GM20000 (cell line): Measurements from ENCODE around the gene ARL14EP.

Experiments used
- DNase-seq: peaks from one replicate; pipeline ENCODE4 v3.0.0; 2012; ENCODE audit warnings: low spot score
- CTCF ChIP-seq: IDR thresholded peaks from 2 replicates; pipeline ENCODE4 v1.5.1; 2012; ENCODE audit warnings: mild to moderate bottlenecking, control low read depth; ENCODE audit errors: extremely low read depth, missing control alignments

Gene ARL14EP

DNA sequence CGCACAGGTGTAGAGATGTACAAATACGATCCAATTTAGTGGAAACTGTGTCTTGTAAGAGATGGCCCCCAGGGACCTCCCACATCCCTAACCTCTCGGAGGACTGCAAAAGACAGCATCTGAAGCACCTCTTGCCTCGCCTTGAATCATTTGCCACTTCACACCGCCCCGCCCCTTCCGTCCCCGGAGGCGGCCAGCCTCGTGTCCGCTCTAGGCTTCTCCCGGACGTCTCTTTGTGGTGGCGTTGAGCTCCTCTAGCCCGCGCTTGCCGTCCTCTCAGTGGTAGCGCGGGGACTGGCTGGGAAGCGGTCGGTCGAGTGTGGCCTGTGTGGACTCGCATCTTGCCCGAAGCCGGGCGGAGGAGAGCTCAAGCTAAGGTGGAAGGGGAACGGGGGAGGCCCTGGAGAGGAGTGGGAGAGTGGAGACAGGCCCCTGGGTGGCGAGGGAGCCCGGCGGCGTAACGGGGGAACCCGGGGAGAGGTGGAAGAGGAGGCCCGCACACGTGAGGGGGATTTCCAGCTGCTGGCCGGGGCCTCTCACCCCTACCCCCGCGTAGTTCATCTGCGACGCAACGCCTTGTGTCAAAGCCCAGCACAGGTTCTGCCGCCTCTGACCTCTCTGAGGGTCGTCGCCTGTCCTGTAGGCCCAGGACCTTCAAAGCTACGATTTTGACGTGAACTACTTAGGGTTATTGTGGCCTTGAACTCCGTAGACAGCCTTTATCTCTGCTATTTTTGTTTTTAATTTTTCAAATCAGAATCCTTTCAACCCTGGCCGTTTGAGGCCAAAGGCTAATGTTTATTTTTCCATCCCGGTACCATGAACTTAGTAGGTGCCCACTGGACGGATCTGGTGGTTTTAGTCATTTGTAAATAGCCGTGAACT is at the start of gene ARL14EP:
Gene ARL14EP, plus strand, starts transcription at position 279 of the 885 bp plus-strand sequence. CDS start 7,845 bp downstream, outside the sequence.
- DNase-seq, result peak; percentile 85
- TF ChIP-seq CTCF, result no peak

- no peak for DNase-seq
- TF ChIP-seq CTCF, result no peak
Observed at GRCh38 chr11:30277176-30277575, 45.7 kb upstream of the ARL14EP start.

DNA sequence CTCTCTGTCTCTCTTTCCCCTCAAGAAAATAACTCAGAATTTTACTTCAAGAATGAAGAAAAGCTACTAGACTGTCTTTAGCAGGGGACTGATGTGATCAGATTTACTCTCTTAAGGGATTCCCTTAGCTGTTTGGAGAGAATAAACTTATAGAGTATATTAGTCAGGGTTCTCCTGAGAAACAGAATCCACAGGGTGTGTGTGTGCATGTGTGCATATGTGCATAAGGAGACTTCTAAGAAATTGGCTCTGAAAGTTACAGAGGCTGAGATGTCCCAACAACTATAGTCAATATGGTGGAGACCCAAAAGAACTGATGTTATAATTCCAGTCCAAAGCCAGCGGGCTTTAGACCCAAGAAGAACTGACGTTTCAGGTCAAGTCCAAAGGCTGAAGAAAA is 43.1 kb upstream of the ARL14EP start:
- DNase-seq, result no peak
- no peak for TF ChIP-seq CTCF

- no peak for TF ChIP-seq CTCF
- no peak for DNase-seq
Observed at GRCh38 chr11:30281476-30282288, 41.2 kb upstream of the ARL14EP start.

- no peak for TF ChIP-seq CTCF
- no peak for DNase-seq
Observed at GRCh38 chr11:30282289-30282631, 40.6 kb upstream of the ARL14EP start.

DNA sequence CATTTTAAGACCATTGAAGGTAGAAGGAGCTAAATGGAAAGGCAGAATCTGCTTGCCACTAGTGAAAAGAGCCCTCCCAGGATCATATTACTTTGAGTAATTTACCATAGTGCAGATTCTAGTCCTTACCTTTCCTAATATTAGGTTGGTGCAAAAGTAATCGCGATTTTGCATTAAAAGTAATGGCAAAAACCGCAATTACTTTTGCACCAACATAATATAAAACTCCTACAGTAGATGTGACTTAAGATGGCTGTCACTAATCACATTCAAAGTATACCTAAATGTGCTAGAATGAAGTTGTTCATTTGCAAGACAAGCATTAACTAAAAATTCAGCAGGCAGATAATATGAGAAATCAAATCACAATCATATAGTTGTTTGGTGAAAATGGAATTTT is 38.1 kb upstream of the ARL14EP start:
- no peak for TF ChIP-seq CTCF
- DNase-seq, result no peak
